HepG2 (cell line): ENCODE data around the gene BANK1. TPM values are rescaled to one million over a fixed set of nuclear protein-coding genes. Genes with fewer than 3 reads are reported as not detected.

Experiments used
- ATAC-seq: fragments of 200-7000 bp; cut with Tn5 transposase; 3 replicates; pipeline ENCODE4 v1.9.1; 2020; ENCODE audit warnings: mild to moderate bottlenecking, moderate library complexity
- BruUV-seq: library from RNA; stranded (reverse); fragments of 400-500 nt; replicated peaks from 2 replicates; lab custom pipeline; 2021; lab: Mats Ljungman, UMichigan
- CTCF ChIA-PET: fragments of 300-600 bp; formaldehyde crosslinking; extraction: SDS; loops from one replicate; lab custom pipeline; 2021; ENCODE audit warnings: low total read pairs, inconsistent platforms, low intra/inter-chr PET ratio; lab: Yijun Ruan, JAX
- POLR2A ChIA-PET: fragments of 350-600 bp; sonication (Branson Sonifier 250); formaldehyde crosslinking; loops from one replicate; lab custom pipeline; 2020; ENCODE audit warnings: antibody characterized with exemption, inconsistent platforms; lab: Yijun Ruan, JAX
- DNase-seq: peaks from one replicate; pipeline ENCODE4 v3.0.0-alpha.2; 2015; ENCODE audit warnings: low spot score
- FAIRE-seq: peaks from 3 replicates; lab custom pipeline; 2011; peaks lifted over from hg19 to GRCh38; lab: Jason Lieb, UNC
- H2AFZ ChIP-seq: one replicate; pipeline ENCODE4 v1.6.1; 2011; ENCODE audit warnings: low read length, inconsistent platforms
- H3K27ac ChIP-seq: fragments of 300-600 bp; 3 replicates; pipeline ENCODE4 v1.8.0; 2011; ENCODE audit warnings: mixed run types, mild to moderate bottlenecking, mixed read lengths, low read length, inconsistent platforms; ENCODE audit not compliant: insufficient read depth; ENCODE audit errors: extremely low read length
- H3K27me3 ChIP-seq, 2 experiments: fragments of 200-600 bp in 1 of 2; 2 replicates in 1 of 2; 3 replicates in 1 of 2; pipeline versions ENCODE4 v1.6.0 to v1.8.0; 2011; ENCODE audit warnings: low read length in 2 of 2, mild to moderate bottlenecking in 2 of 2, moderate library complexity in 2 of 2, inconsistent platforms in 1 of 2; ENCODE audit not compliant: insufficient read depth in 2 of 2, control insufficient read depth in 1 of 2
- H3K36me3 ChIP-seq, 2 experiments: fragments of 200-600 bp in 1 of 2; replicated peaks in 1 of 2; 2 replicates in 1 of 2; 3 replicates in 1 of 2; pipeline versions ENCODE4 v1.5.1 to v1.8.0; 2011; ENCODE audit warnings: low read length in 2 of 2, inconsistent platforms in 1 of 2; ENCODE audit not compliant: insufficient read depth in 2 of 2, control insufficient read depth in 1 of 2
- H3K4me1 ChIP-seq: 2 replicates; pipeline ENCODE4 v1.5.1; 2012; ENCODE audit warnings: low read length, inconsistent platforms; ENCODE audit not compliant: insufficient read depth
- H3K4me2 ChIP-seq: 2 replicates; pipeline ENCODE4 v1.6.0; 2011; ENCODE audit warnings: low read depth, low read length, inconsistent platforms
- H3K4me3 ChIP-seq, 3 experiments: fragments of 200-600 bp in 1 of 3; sonication (generic), shearing (Covaris generic) in 1 of 3; replicated peaks in 1 of 3; 2 replicates each; pipeline ENCODE4 v1.5.1; 2011 to 2016; ENCODE audit warnings: low read length in 3 of 3, inconsistent platforms in 2 of 3, low read depth in 2 of 3, mild to moderate bottlenecking in 2 of 3, control low read depth in 1 of 3, mixed read lengths in 1 of 3; ENCODE audit not compliant: insufficient read depth in 1 of 3
- H3K79me2 ChIP-seq: one replicate; pipeline ENCODE4 v1.6.1; 2011; ENCODE audit warnings: low read length, inconsistent platforms; ENCODE audit not compliant: insufficient read depth
- H3K9ac ChIP-seq: 2 replicates; pipeline ENCODE4 v1.6.0; 2011; ENCODE audit warnings: mild to moderate bottlenecking, low read depth, low read length, inconsistent platforms; ENCODE audit not compliant: insufficient read depth
- H3K9me3 ChIP-seq: 2 replicates; pipeline ENCODE4 v1.5.1; 2012; ENCODE audit warnings: mild to moderate bottlenecking, low read length
- H4K20me1 ChIP-seq: 2 replicates; pipeline ENCODE4 v1.6.0; 2011; ENCODE audit warnings: inconsistent platforms, mild to moderate bottlenecking, low read length, moderate library complexity; ENCODE audit not compliant: insufficient read depth
- BHLHE40 ChIP-seq: IDR thresholded peaks from 2 replicates; pipeline ENCODE4 v1.6.1; 2011; ENCODE audit warnings: low read length, improper control_type of control experiment
- CBX5 ChIP-seq: sonication (generic); formaldehyde crosslinking; IDR thresholded peaks from 2 replicates; pipeline ENCODE4 v1.4.0; 2020; ENCODE audit warnings: missing genetic modification reagents, borderline replicate concordance
- FOXJ3 ChIP-seq: sonication (generic); formaldehyde crosslinking; IDR thresholded peaks from 2 replicates; pipeline ENCODE4 v1.4.0; 2020; ENCODE audit warnings: missing genetic modification reagents, mild to moderate bottlenecking, borderline replicate concordance
- HCFC1 ChIP-seq: fragments of 150-350 bp; IDR thresholded peaks from 2 replicates; pipeline ENCODE4 v1.6.1; 2014; ENCODE audit warnings: low read depth, low read length
- HHEX ChIP-seq: IDR thresholded peaks from 2 replicates; pipeline ENCODE4 v1.6.1; 2016; ENCODE audit warnings: control low read depth
- MLXIP ChIP-seq: sonication (generic); formaldehyde crosslinking; IDR thresholded peaks from 2 replicates; pipeline ENCODE4 v1.9.0; 2021; ENCODE audit warnings: missing genetic modification reagents, borderline replicate concordance
- MTERF4 ChIP-seq: sonication (generic); formaldehyde crosslinking; IDR thresholded peaks from 2 replicates; pipeline ENCODE4 v1.8.0; 2023; ENCODE audit warnings: mild to moderate bottlenecking, missing genetic modification reagents
- NR0B2 ChIP-seq: sonication (generic); formaldehyde crosslinking; IDR thresholded peaks from 2 replicates; pipeline ENCODE4 v1.4.0; 2020; ENCODE audit warnings: mild to moderate bottlenecking, missing genetic modification reagents
- TMF1 ChIP-seq: sonication (generic); formaldehyde crosslinking; IDR thresholded peaks from 2 replicates; pipeline ENCODE4 v1.8.1; 2022; ENCODE audit warnings: low read depth, missing genetic modification reagents
- TRIM24 ChIP-seq: sonication (generic); formaldehyde crosslinking; IDR thresholded peaks from 2 replicates; pipeline ENCODE4 v1.8.0; 2022; ENCODE audit warnings: mild to moderate bottlenecking, missing genetic modification reagents
- ZNF121 ChIP-seq: sonication (generic); formaldehyde crosslinking; IDR thresholded peaks from 2 replicates; pipeline ENCODE4 v1.5.0; 2020; ENCODE audit warnings: mild to moderate bottlenecking, missing genetic modification reagents
- ZNF839 ChIP-seq: sonication (generic); formaldehyde crosslinking; IDR thresholded peaks from 2 replicates; pipeline ENCODE4 v1.4.0; 2020; ENCODE audit warnings: missing genetic modification reagents, mild to moderate bottlenecking, borderline replicate concordance
- WGBS: methylation state at CpG from one replicate; pipeline ENCODE4 v1.1.6; 2017; ENCODE audit warnings: low lambda C conversion rate; 5-methylcytosine and 5-hydroxymethylcytosine counted together
- in situ Hi-C: cut with HindIII; loops from 2 replicates; pipeline ENCODE4 v1.10.0; 2017; ENCODE audit warnings: low pct_unique_long_range_greater_than_20kb; ENCODE audit not compliant: extremely low pct_ligation_motif_present
- intact Hi-C: fragments of 100-400 bp; cut with micrococcal nuclease; formaldehyde crosslinking; loops from one replicate; pipeline ENCODE4 v1.10.0; 2022; ENCODE audit not compliant: unreplicated experiment
- polyA plus RNA-seq, 8 experiments: library from polyadenylated mRNA; depleted of rRNA in 3 of 8; stranded (reverse) in 7 of 8; unstranded in 1 of 8; fragments of >200 nt; fragmentation: Illumina TruSeq in 4 of 8; extraction: Trizol in 4 of 8; gene quantifications; 2 replicates each; pipeline versions ENCODE4 v1.2.1 to v1.2.3, GENCODE V29; 2011 to 2016; ENCODE audit warnings: low read depth in 4 of 8, missing spikeins in 1 of 8, mixed read lengths in 1 of 8; ENCODE audit not compliant: insufficient read depth in 1 of 8
- total RNA-seq, 5 experiments: library from RNA; depleted of rRNA; stranded (reverse); fragments of >200 nt; fragmentation: Illumina TruSeq; extraction: Trizol; gene quantifications; 2 replicates each; pipeline ENCODE4 v1.2.3, GENCODE V29; 2016; ENCODE audit warnings: low read depth in 1 of 5
- TF ChIP-seq, protein P1 (sequence below): sonication (generic); formaldehyde crosslinking; conservative IDR thresholded peaks from 2 replicates; pipeline ENCODE4 v1.8.0; 2022; ENCODE audit warnings: mild to moderate bottlenecking, moderate library complexity, missing genetic modification reagents

The BANK1 gene
- total and polyA plus RNA-seq, 2 of the 13 experiments (the other 11 are each of a cell fraction or from before 2014, with no cell fraction given): 0.15 TPM; not detected in 1

GRCh38 chr4:101886826-101887225 lies 96.3 kb downstream of the BANK1 start:
- no TSS peak for BruUV-seq
- no peak overlapping the region for H2AFZ ChIP-seq
- in situ Hi-C loops: no loop called here
- H3K4me1 ChIP-seq: peaks cover 6% of the 10 kb centered on the region
- CTCF ChIA-PET: no interaction called here
- TF ChIP-seq ZNF839 (CRISPR knock-in tag): no peak
- TF ChIP-seq CBX5 (CRISPR knock-in tag): no peak
- TF ChIP-seq, all 625 proteins: peak for 0
- POLR2A ChIA-PET: no interaction called here
- Histone ChIP-seq H3K27me3 (no peaks in the 10 kb centered on the region), H3K4me3 (no peak overlapping the region), H3K27ac (no peak overlapping the region), H4K20me1 (no peaks in the 10 kb centered on the region), H3K4me2 (no peak overlapping the region), H3K79me2 (no peaks in the 10 kb centered on the region), H3K9me3 (no peaks in the 10 kb centered on the region), H3K9ac (no peak overlapping the region), H3K36me3 (no peaks in the 10 kb centered on the region)
- intact Hi-C loops: no loop called here
- DNase-seq (no peak), FAIRE-seq (no peak), ATAC-seq (no peak)
- WGBS: 19% methylated on average over 3 of the region's 3 CpGs

GRCh38 chr4:101888472-101888871 lies 97.9 kb downstream of the BANK1 start:
- Histone ChIP-seq H3K4me1 (peaks cover 6% of the 10 kb centered on the region), H3K79me2 (no peaks in the 10 kb centered on the region), H4K20me1 (no peaks in the 10 kb centered on the region), H3K9ac (no peak overlapping the region), H3K4me2 (no peak overlapping the region), H2AFZ (no peak overlapping the region), H3K27me3 (no peaks in the 10 kb centered on the region)
- WGBS: 25% methylated on average over 4 of the region's 4 CpGs
- no TSS peak for BruUV-seq
- POLR2A ChIA-PET: no interaction called here
- in situ Hi-C loops: no loop called here
- no peak for ATAC-seq
- TF ChIP-seq TRIM24 (CRISPR knock-in tag) (no peak), HCFC1 (no peak), MLXIP (CRISPR knock-in tag) (no peak), BHLHE40 (no peak), MTERF4 (CRISPR knock-in tag) (no peak), NR0B2 (CRISPR knock-in tag) (no peak), TMF1 (CRISPR knock-in tag) (no peak), FOXJ3 (no peak), ZNF121 (no peak), HHEX (CRISPR knock-in tag) (no peak)
- TF ChIP-seq, protein P1, sequence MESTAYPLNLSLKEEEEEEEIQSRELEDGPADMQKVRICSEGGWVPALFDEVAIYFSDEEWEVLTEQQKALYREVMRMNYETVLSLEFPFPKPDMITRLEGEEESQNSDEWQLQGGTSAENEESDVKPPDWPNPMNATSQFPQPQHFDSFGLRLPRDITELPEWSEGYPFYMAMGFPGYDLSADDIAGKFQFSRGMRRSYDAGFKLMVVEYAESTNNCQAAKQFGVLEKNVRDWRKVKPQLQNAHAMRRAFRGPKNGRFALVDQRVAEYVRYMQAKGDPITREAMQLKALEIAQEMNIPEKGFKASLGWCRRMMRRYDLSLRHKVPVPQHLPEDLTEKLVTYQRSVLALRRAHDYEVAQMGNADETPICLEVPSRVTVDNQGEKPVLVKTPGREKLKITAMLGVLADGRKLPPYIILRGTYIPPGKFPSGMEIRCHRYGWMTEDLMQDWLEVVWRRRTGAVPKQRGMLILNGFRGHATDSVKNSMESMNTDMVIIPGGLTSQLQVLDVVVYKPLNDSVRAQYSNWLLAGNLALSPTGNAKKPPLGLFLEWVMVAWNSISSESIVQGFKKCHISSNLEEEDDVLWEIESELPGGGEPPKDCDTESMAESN (CRISPR knock-in tag): no peak
- TF ChIP-seq, all 625 proteins: peak for 0
- Histone ChIP-seq H3K27ac (no peak overlapping the region), H3K9me3 (no peaks in the 10 kb centered on the region), H3K4me3 (no peak overlapping the region), H3K36me3 (no peaks in the 10 kb centered on the region)
- intact Hi-C loops: no loop called here
- DNase-seq: no peak
- no peak for FAIRE-seq
- CTCF ChIA-PET: no interaction called here
